Measurements from ENCODE around the gene SLC27A5. TPM values are rescaled to one million over a fixed set of nuclear protein-coding genes. Genes with fewer than 3 reads are reported as not detected.

The SLC27A5 gene
- total and polyA plus RNA-seq, 2 of the 13 experiments (the other 11 are each of a cell fraction or from before 2014, with no cell fraction given) = 30.3 to 40.2 TPM

DNA sequence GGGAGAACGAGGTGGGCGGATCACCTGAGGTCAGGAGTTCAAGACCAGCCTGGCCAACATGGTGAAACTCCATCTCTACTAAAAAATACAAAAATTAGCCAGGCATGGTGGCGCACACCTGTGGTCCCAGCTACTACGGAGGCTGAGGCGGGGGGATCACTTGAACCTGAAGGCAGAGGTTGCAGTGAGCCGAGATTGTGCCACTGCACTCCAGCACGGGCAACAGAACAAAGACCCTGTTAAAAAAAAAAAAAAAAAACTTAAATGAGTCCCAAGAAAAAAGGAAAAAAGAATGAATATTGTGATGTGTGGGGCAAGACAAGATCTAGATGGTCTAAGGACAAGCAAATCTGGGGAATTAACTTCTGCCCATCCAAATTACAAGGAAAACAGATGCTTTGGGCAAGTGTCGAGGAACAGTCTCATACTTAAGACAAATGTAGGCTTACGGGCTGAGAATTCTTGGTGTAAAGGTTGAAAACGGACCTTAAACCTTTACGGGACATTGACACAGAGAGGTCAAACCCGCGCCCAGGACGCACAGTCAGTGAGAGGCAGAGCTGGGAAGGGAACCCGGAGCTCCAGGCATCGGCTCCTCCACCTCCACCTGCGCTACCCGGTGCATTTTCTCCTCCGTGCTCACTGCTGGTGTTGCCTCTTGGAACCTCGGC, 45.6 kb downstream of the SLC27A5 start (continued):
- TF ChIP-seq, protein P1, sequence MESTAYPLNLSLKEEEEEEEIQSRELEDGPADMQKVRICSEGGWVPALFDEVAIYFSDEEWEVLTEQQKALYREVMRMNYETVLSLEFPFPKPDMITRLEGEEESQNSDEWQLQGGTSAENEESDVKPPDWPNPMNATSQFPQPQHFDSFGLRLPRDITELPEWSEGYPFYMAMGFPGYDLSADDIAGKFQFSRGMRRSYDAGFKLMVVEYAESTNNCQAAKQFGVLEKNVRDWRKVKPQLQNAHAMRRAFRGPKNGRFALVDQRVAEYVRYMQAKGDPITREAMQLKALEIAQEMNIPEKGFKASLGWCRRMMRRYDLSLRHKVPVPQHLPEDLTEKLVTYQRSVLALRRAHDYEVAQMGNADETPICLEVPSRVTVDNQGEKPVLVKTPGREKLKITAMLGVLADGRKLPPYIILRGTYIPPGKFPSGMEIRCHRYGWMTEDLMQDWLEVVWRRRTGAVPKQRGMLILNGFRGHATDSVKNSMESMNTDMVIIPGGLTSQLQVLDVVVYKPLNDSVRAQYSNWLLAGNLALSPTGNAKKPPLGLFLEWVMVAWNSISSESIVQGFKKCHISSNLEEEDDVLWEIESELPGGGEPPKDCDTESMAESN (CRISPR knock-in tag; conservative IDR thresholded peaks at IDR 0.05) = no peak
- TF ChIP-seq ZFP62 (CRISPR knock-in tag; IDR thresholded peaks at IDR 0.05) (no peak), PHF21A (CRISPR knock-in tag; IDR thresholded peaks at IDR 0.05) (no peak), CAMTA2 (CRISPR knock-in tag; IDR thresholded peaks at IDR 0.05; ENCODE audit: borderline replicate concordance) (no peak), ARHGAP35 (CRISPR knock-in tag; IDR thresholded peaks at IDR 0.05; ENCODE audit: borderline replicate concordance) (no peak), MIER2 (CRISPR knock-in tag; IDR thresholded peaks at IDR 0.05) (no peak), RARA (CRISPR knock-in tag; IDR thresholded peaks at IDR 0.05) (no peak), SATB2 (CRISPR knock-in tag; IDR thresholded peaks at IDR 0.05) (no peak), ZNF234 (CRISPR knock-in tag; conservative IDR thresholded peaks at IDR 0.05) (no peak)
- TF ChIP-seq, protein P2, sequence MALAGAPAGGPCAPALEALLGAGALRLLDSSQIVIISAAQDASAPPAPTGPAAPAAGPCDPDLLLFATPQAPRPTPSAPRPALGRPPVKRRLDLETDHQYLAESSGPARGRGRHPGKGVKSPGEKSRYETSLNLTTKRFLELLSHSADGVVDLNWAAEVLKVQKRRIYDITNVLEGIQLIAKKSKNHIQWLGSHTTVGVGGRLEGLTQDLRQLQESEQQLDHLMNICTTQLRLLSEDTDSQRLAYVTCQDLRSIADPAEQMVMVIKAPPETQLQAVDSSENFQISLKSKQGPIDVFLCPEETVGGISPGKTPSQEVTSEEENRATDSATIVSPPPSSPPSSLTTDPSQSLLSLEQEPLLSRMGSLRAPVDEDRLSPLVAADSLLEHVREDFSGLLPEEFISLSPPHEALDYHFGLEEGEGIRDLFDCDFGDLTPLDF (CRISPR knock-in tag; IDR thresholded peaks at IDR 0.05) = no peak
- TF ChIP-seq, protein P3, sequence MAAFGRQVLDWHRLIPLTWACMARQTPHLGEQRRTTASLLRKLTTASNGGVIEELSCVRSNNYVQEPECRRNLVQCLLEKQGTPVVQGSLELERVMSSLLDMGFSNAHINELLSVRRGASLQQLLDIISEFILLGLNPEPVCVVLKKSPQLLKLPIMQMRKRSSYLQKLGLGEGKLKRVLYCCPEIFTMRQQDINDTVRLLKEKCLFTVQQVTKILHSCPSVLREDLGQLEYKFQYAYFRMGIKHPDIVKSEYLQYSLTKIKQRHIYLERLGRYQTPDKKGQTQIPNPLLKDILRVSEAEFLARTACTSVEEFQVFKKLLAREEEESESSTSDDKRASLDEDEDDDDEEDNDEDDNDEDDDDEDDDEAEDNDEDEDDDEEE (CRISPR knock-in tag; IDR thresholded peaks at IDR 0.05) = no peak

Measured in HepG2 (cell line).